Stimulated activated CD8-positive, alpha-beta memory T cell treated with anti-CD3 and anti-CD28 coated beads, Interleukin-2, amount 100 ng/mL, for 48 hours (primary cell): ENCODE data around the gene TMEM198.
A peak's percentile ranks its signal among the peaks of the same experiment; 100 is the strongest.

Experiments used
- DNase-seq, 2 donors: peaks; one replicate each; pipeline ENCODE4 v3.0.0-alpha.2; 2020; ENCODE audit warnings: low read depth in 2 of 2

The TMEM198 gene

DNA sequence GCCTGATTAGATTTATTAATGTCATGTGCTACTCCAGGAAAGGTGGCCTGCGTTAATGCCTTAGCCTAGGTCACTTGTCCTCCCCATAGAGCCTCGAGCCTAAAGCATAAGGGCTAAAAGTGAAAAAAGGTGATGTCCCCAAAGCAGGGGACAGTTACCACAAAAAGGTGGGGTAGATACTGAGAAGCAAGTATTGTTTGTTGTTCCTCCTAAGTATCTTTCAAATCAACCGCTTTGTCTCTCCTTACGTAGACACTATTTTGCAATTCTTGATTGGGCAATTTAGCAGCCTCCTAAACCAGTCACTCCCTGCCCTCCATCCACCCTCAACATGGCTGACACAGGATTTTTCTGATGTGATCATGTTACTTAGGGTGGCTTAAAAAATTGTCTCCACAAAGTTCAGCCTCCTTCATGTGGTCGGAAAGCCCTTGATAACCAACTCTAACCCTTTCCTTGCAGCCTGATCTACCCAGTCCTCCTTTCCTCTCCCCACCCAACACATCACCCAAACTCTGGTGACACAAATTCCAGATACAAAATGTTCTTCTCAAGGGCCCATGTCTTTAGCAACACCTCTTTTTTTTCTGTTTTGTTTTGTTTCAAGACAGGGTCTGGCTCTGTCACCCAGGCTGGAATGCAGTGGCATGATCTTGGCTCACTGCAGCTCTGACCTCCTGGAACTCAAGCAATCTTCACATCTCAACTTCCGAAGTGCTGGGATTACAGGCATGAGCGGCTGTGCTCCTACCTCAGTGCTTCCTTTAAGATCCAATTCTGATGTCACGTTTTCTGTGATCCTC, 35.2 kb downstream of the TMEM198 start:
- DNase-seq: no peak

DNA sequence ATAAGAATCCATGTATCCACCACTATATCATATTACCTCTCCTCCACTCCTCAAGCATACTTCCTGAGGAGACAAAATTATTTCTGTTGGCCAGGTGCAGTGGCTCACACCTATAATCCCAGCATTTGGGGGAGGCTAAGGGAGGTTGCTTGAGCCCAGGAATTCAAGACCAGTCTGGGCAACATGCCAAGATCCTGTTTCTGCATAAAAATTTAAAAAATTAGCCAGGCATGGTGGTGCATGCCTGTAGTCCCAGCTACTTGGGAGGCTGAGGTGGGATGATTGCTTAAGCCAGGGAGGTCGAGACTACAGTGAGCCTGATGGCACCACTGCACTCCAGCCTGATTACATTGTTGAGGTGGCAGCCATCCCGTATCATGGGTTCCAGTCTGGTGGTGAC, 37.5 kb downstream of the TMEM198 start:
- DNase-seq: no peak

DNA sequence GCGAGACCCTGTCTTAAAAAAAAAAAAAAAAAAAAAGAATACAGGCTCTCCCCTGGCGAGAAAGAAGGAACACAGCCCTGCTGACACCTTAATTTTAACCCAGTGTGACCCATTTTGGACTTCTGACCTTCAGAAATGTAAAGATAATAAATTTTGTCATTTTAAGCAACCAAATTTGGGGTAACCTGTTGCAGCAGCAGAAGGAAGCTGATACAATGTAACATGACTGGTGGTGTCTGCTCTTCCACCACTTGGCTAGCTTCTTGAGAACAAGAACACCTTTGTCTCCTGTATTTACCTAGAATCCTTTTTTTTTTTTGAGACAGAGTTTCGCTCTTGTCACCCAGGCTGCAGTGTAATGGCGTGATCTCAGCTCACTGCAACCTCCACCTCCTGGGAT, 47.3 kb downstream of the TMEM198 start:
- DNase-seq: no peak

DNA sequence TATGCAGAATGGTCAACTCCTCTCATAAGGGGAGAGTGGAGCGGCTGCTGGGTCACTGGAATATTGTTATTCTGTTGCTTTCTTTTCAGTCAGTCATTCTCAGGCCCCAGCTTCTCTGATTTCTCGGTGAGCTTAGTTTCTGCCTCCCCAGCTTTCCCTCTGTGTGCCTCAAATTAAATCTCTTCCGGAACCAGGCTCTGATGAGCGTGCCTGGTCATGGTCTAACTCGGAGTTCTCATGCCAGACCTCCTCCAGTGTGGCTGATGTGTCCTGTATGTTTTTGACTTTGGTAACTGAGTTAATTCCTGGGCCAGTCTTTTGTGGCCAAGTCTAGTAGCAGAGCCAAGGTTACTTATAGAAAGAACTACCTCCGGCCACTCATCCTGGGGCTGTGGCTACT, 48.9 kb downstream of the TMEM198 start:
- DNase-seq: no peak

DNA sequence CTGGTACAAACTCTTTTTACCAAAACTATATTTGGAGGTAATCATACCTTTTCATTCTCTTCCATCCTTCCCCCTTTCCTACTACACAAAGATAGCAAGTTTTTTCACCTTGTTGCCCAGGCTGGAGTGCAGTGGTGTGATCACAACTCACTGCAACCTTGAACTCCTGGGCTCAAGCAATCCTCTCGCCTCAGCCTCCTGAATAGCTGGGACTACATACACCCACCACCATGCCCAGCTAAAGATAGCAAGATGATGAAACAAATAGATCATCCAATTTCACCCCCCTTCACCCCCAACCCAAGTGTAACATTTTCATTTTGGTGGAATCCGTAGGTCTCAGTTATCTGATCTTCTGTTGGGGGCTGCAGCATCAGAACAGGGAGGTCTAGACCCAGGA, 49.3 kb downstream of the TMEM198 start:
- no peak for DNase-seq

DNA sequence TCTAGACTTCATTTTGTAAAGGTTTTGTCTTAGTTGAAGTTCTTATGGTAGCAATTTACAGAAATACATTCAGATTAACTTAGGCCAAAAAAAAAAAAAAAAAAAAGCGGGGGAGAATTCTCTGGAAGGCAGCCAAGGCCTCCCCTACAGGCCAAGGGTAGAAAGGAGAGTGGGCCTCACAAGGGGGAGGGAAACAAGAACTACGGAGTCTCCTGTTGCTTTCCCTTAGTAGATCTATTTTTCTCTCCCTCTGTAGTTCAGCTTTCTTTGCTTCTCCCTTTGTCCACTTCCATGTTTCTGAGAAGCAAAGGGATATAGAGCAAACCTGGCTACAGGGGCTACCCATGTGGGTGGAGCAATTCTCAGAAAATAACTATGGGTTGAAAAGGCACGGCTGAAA, 51.4 kb downstream of the TMEM198 start:
- no peak for DNase-seq

DNA sequence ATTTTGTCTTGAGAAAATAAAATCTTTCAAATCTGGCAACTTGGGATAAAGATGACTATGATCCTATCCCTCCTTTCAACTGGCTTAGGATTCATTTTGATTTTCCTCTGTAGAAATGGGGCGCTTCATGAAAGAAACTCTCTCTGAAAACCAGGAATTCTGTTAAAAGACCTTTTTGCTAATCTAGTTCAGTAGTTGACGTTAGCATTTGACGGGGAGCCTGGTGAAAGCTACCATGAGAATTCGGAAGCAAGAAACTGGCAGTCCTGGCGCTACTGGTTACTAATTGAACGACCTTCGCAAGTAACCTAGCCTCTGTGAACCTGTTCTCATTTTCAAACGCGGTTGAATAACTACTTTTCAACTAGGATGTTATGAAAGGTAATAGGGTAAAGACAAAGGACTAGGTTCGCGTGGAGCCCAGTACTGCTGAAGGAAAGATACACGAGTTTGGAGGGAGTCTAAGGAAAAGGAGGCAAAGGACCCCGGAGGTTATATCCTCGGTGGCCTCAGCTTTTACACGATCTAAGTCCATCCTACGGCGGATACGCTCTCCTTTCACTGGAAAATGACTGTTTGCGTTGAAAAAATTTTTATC, 53.2 kb downstream of the TMEM198 start:
- DNase-seq: no peak

DNA sequence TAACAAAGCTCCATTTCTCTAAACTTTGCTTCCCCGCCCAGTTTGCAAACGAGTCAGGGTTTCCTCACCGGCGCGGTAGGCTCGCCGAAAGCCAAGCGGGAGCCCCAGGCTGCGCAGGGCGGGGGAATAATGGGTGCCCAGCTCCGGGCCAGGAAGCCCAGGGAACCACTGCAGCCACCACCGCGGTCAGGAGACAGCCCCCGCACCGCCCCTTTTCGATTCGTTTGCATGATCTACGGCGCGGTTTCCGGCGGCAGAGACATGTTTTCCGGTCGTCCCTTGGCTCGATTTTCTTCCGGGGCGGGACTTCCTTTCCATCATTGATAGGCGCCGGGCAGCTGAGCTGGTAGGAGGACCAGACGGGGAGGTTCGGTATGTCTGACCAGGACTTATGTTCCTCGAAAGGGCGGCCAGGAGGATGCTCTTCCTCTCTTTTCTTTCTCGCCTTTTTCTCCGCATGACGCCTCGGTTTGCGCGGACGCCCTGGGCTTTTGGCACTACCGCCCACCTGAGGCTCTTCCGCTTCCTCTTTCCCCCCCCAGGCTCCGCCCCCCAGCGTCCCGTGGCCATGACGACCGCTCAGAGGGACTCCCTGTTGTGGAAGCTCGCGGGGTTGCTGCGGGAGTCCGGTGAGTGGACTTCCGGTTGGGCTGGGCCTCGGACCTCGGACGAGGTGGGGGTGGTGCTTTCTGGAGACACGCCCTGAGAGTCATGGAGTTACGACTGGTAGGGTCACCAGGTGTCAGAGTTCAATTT, 53.9 kb downstream of the TMEM198 start, which contains the start of gene STK11IP:
TSS of gene STK11IP (plus strand) at position 306 of the 756 bp plus-strand sequence. CDS start at position 569, 263 bp downstream.
- peak; percentile 89 to 90 for DNase-seq

DNA sequence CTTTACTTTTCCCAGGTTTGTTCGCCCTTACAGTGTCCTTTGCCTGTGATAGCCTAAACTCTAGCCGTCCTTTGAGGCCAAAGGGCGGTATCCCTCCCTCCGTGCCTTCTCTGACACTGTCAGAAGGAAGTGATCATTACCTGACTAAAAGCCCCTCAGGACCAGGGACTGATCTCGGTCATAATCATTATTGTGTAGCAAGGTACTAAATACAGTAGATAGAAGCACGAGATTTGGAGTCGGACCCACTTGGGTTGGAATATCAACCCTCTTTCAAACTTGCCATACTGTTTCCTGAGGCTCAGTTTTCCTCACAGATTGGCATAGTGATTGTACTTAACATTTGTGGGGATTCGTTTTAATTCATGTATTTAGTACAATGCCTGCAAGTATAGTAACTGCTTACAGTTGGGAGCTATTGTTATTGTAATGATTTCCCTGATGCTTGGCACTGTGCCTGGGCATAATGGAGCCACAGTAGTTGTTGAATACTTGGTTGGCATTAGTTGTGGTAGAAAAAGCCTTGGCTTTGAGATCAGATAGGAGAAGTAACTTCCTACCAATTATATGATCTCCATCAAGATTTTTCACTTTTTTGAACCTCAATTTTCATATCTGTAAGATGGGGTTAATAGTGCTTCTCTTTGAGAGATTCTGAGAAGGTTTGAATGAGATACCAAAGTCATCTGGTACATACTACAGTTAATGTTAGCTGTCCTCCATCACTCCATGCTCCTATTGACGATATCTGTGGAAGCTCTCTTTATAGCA, 54.7 kb downstream of the TMEM198 start:
- no peak for DNase-seq
